Lower leg skin (tissue), 3 donors: ENCODE results near the gene NFIB.

Experiments
- CTCF ChIP-seq, 3 donors: fragments of 450-650 bp; IDR thresholded peaks; one replicate each; pipeline ENCODE4 v1.5.1; 2016; ENCODE audit warnings: antibody characterized with exemption in 3 of 3, mild to moderate bottlenecking in 3 of 3, moderate library complexity in 2 of 3
- POLR2A ChIP-seq, 2 donors: fragments of 450-650 bp; IDR thresholded peaks; one replicate each; pipeline ENCODE4 v1.6.1; 2016 to 2017; ENCODE audit warnings: antibody characterized with exemption in 2 of 2, mild to moderate bottlenecking in 1 of 2, moderate library complexity in 1 of 2

GRCh38 chr9:14066032-14066431 is 247.9 kb downstream of the NFIB start:
- TF ChIP-seq POLR2A (IDR thresholded peaks at IDR 0.05) (no peak), CTCF (IDR thresholded peaks at IDR 0.05) (no peak)
